Measurements from ENCODE around the gene ZNF816.

Gene ZNF816

GRCh38 chr19:53004242-53004641 is 41.6 kb upstream of the ZNF816 start:
- TF ChIP-seq CTCF (conservative IDR thresholded peaks at IDR 0.05; ENCODE audit: low read depth, low read length): no peak
- no peak overlapping the region for H3K4me3 ChIP-seq (ENCODE audit: low read depth, low read length)
- no peak for DNase-seq (ENCODE audit: low read depth)

GRCh38 chr19:53002479-53002878 is 39.8 kb upstream of the ZNF816 start:
- no peak for DNase-seq (ENCODE audit: low read depth)
- TF ChIP-seq CTCF (conservative IDR thresholded peaks at IDR 0.05; ENCODE audit: low read depth, low read length): no peak
- no peak overlapping the region for H3K4me3 ChIP-seq (ENCODE audit: low read depth, low read length)

GRCh38 chr19:52997975-52998374 is 35.3 kb upstream of the ZNF816 start:
- no peak for TF ChIP-seq CTCF (conservative IDR thresholded peaks at IDR 0.05; ENCODE audit: low read depth, low read length)
- no peak overlapping the region for H3K4me3 ChIP-seq (ENCODE audit: low read depth, low read length)
- DNase-seq (ENCODE audit: low read depth): no peak

- no peak for DNase-seq (ENCODE audit: low read depth)
- H3K4me3 ChIP-seq (ENCODE audit: low read depth, low read length): no peak overlapping the region
- TF ChIP-seq CTCF (conservative IDR thresholded peaks at IDR 0.05; ENCODE audit: low read depth, low read length): no peak
Measured at GRCh38 chr19:52995711-52996110, 33.0 kb upstream of the ZNF816 start.

GRCh38 chr19:52993342-52994178 is 30.9 kb upstream of the ZNF816 start:
- peak; percentile 87 for DNase-seq (ENCODE audit: low read depth)
- H3K4me3 ChIP-seq (ENCODE audit: low read depth, low read length): peak overlapping the region; percentile 67
- TF ChIP-seq CTCF (conservative IDR thresholded peaks at IDR 0.05; ENCODE audit: low read depth, low read length): peak; percentile 59

GRCh38 chr19:52992109-52993004 is 29.7 kb upstream of the ZNF816 start:
- peak; percentile 19 for DNase-seq (ENCODE audit: low read depth)
- no peak for TF ChIP-seq CTCF (conservative IDR thresholded peaks at IDR 0.05; ENCODE audit: low read depth, low read length)
- H3K4me3 ChIP-seq (ENCODE audit: low read depth, low read length): peak overlapping the region; percentile 67

Data from choroid plexus epithelial cell (primary cell).